ENCODE measurements around the gene C12orf75.
"Not testable (repeated sequence)": the region's sequence is repeated elsewhere in the genome, so short reads cannot be mapped to it uniquely, and the experiment has no call there.

Gene C12orf75

DNA sequence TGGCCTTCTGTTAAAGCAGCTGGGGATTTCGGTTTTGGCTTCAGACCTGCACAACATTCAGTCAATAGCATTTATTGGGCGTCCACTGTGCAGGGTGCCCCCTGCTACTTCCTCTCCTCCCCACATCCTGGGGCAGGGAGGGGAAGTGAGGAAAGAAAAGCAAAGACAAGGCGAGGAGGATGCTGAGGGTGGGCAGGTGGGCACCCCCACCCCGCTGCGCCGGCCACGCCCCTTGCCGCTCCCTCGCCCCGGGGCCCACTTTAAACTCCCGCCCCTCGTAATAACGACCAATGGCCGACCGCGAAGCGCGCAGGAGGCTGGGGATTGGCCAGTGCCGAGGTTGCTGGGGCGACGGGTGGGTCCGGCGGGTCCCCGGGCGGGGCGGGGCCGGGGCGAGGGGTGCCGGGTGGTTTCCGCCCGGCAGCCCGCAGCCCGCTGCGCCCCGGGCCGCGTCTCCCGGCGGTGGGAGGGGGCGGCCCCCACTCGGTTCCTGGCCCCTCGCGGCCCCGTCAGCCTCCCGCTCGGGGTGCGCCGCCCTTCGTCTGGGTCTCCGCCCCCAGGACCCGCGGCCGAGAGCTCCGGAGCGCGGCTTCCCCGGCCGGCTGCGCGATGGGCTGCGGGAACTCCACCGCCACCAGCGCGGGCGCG is at the start of gene C12orf75:
Gene C12orf75, plus strand, starts transcription at position 409 of the 648 bp plus-strand sequence. Its CDS starts 201 bp downstream, at position 610.
- in situ Hi-C loops (cut with HindIII; ENCODE audit: low pct_ligation_motif_present, low pct_unique_long_range_greater_than_20kb, low sequenced_read_pairs), result no loop called here
- DNase-seq, result peak; percentile 96

DNA sequence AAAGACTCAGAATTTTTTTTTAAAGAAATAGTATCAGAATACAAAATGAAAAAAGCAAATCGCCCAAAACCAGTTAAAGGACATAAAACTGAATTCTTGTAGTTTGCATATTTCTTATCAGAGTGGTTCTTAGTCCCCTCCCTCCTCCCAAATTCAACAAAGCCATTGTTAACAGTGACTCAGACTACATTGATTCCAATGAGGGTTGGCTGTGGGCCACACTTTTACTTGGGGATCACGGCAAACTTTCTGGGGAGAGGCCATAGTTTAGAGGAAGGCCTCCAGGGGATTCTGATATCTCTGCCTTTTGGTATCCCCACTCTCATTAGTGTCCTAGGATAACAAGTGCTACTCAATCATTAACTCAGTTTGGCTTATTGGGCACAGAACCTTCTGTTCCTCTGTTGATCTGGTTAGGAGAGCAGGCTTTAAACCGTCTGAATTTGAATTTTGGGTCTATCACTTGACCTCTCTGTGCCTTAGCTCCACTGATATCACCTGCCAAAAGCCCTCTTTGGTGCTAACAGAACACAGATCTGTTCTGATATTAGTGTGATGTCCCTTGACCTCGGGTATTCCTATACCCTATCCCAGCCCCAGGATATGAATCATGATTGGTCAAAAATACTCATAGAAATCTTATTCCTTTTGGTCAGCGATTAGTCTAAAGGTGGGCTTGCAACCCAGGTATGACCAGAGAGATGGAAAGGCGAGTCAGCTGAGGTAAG is 49.4 kb upstream of the C12orf75 start:
- in situ Hi-C loops (cut with HindIII; ENCODE audit: low pct_ligation_motif_present, low pct_unique_long_range_greater_than_20kb, low sequenced_read_pairs), result no loop called here
- peak; percentile 17 for DNase-seq

DNA sequence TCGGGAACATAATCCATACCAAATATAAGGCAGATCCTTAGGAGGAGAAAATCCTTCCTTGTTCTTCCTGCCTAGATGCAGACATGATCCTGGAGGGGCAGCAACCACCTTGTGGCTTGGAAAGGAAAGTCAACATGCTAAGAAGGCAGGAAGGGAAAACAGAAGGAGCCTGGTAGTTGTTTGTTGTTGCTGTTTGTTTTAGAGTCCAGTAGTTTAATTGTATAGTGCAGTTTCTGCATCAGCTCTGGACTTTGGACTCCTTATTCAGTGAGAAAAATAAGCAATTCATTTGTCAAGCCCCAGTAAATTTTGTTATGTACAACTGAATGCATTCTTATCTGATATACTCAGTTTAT is 48.8 kb upstream of the C12orf75 start:
- DNase-seq, result peak; percentile 33
- in situ Hi-C loops (cut with HindIII; ENCODE audit: low pct_ligation_motif_present, low pct_unique_long_range_greater_than_20kb, low sequenced_read_pairs), result no loop called here

DNA sequence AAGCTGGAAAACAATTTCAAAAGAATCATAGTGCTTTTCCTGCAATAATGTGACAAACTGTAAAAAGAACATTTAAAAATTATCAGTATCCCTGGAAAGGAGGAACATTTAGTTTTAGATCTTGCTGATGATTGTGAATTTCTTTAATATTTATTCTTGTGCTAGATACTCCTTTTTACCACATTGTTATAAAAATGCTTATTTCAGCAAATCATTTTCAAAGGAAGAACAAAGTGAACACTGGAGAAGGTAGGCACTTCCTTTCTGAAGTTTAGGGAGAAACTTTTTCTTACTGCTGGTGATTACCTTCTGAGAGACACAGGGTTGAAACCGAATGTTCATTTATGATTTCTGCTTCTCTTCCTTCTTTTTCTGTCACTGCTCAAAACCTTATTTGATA is 45.1 kb upstream of the C12orf75 start:
- in situ Hi-C loops (cut with HindIII; ENCODE audit: low pct_ligation_motif_present, low pct_unique_long_range_greater_than_20kb, low sequenced_read_pairs), result no loop called here
- DNase-seq, result no peak

DNA sequence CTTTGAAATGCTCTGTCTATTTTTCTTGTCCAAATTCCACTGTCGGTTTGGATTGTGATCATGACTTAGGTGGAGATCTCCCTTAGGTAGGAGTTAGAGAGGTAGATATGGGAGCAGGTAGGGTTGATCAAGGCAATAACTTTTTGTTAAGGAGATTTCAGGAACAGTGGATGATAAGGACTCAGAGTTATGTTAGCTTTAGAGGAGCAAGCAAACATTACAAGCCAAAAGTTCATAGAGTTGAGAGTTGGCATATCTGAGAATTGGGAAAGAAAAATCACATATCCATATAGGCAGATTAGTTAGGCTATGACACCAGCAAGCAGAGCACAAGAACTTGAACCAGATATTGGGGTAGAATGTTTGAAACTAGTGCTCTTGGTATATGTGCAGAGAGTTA is 43.1 kb upstream of the C12orf75 start:
- no peak for DNase-seq
- in situ Hi-C loops (cut with HindIII; ENCODE audit: low pct_ligation_motif_present, low pct_unique_long_range_greater_than_20kb, low sequenced_read_pairs), result no loop called here

DNA sequence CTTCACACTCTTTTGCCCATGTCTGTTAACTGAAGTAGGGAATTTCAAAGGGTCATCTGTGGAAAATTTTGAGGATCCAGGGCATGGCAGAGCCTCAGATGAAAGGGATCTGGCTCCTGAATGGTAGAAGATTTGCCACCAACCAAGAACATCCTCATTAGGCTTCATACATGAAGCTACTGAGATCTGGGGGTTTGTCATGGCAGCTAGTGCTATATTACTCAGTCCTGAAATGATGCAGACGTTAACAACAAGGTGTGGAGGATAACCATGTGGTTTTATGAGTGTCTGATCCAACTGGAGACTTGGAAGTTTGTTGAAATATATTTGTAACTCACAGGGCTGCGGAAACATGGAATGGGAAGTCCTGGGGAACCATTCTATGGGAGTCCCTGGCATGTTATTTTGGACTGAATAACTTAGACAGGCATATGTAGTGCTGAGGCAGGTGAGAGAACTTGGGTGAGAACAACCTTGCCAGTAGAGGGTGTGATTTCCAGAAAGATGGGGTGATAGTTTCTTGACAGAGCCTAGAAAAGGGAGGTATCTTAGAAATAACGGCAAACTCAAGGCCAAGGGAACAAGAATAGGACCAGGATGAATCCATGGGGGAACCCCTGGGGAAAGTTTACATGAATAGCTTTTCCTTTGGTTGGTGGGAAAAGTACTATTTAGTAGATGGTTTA is 42.0 kb upstream of the C12orf75 start:
- in situ Hi-C loops (cut with HindIII; ENCODE audit: low pct_ligation_motif_present, low pct_unique_long_range_greater_than_20kb, low sequenced_read_pairs), result no loop called here
- no peak for DNase-seq

DNA sequence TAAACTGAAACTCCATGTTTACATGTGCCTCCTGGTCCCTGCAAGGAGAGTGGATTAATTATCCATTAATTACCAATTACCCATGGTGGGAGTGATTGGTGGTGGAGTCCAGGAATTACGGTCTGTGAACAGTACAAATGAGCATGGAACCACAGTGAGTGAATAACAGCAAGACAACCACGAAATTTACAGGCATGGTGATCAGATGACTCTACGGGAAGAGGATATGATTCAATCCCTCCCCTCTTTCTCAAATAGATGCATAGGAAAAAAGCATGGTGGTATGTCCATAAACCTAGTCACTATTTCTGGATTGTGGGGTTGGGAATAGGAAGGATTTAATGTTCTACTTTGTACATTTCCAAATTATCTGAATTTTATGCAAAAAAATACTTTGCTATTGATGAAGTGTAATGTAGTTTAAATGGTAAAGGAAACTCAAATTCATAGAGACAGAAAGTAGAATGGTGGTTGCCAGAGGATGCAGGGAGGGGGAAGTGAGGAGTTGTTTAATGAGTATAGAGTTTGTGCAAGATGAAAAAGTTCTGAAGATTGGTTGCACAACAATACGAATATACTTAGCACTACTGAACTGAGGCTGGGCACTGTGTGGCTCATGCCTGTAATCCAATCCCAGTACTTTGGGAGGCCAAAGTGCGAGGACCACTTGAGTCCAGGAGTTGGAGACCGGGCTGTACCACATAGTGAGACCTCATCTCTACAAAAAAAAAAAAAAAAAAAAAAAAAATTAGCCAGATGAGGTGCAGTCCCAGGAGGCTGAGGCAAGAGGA is 41.2 kb upstream of the C12orf75 start:
- no peak for DNase-seq
- in situ Hi-C loops (cut with HindIII; ENCODE audit: low pct_ligation_motif_present, low pct_unique_long_range_greater_than_20kb, low sequenced_read_pairs), result no loop called here

DNA sequence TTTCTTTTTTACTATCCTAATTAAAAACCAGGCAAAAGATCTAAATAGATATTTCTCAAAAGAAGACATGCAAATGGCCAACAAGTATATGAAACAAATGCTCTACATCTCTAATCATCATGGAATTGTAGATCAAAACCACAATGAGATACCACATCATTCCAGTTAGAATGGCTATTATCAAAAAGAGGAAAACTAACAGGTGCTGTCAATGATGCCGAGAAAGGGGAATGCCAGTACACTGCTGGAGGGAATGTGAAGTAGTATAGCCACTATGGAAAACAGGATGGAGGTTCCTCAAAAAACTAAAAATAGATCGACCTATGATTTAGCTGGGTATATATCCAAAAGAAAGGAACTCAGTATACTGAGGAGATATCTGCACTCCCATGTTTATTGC is 39.0 kb upstream of the C12orf75 start:
- no peak for DNase-seq
- in situ Hi-C loops (cut with HindIII; ENCODE audit: low pct_ligation_motif_present, low pct_unique_long_range_greater_than_20kb, low sequenced_read_pairs), result no loop called here

DNA sequence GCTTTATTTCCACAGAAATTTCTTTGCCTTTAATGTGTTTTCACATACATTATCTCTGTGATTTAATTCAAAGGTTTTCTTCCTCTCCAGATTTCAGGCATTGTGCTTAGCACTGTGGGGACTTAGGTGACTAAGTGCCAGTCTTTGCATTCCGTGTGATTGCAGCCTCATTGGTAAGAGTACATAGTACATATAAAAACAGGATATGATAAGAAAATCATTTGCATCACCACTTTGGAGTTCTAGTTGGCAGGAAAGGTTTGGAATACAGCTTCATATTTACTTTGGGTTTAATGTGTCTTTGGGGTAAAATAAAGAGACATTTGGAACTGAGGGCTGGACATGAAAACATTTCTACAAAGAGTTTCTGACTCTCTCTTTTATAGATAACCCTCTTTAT is 37.8 kb upstream of the C12orf75 start:
- no peak for DNase-seq
- in situ Hi-C loops (cut with HindIII; ENCODE audit: low pct_ligation_motif_present, low pct_unique_long_range_greater_than_20kb, low sequenced_read_pairs), result no loop called here

DNA sequence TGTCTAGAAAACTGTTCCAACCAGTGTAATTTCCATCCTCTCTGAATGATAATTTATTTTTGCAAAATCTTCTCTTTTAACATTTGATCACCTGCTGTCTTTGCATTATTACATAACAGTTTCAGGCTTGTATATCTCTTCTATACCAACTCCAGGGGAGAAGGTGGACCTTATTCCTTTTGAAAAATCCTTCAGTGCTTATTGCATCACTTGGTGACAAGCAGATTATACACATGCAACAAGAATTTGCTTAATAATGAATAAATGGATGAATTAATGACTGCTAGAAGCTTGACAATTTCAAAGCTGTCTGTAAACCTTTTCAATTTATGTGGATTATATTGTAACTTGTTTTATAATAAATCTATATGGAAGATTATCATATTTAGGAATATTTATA is 37.3 kb upstream of the C12orf75 start:
- no peak for DNase-seq
- in situ Hi-C loops (cut with HindIII; ENCODE audit: low pct_ligation_motif_present, low pct_unique_long_range_greater_than_20kb, low sequenced_read_pairs), result no loop called here

DNA sequence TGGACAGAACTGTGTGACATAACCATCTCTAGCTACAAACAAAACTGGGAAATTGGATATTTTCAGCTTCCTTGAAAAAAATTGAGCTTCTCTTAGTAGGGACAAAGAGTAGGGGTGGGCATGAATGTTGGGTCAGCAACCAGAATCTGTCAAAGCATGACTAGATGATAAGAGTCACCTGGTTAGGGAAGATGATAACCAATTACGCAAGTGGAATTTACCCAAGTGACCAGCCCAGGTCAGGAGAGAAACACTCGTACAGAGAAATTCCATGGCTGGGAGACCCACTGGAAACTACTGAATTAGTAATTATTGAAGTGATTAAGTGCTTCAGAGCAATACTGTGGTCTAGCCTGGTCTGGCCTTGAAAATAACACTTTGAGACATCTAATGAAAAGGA is 36.3 kb upstream of the C12orf75 start:
- in situ Hi-C loops (cut with HindIII; ENCODE audit: low pct_ligation_motif_present, low pct_unique_long_range_greater_than_20kb, low sequenced_read_pairs), result no loop called here
- no peak for DNase-seq

DNA sequence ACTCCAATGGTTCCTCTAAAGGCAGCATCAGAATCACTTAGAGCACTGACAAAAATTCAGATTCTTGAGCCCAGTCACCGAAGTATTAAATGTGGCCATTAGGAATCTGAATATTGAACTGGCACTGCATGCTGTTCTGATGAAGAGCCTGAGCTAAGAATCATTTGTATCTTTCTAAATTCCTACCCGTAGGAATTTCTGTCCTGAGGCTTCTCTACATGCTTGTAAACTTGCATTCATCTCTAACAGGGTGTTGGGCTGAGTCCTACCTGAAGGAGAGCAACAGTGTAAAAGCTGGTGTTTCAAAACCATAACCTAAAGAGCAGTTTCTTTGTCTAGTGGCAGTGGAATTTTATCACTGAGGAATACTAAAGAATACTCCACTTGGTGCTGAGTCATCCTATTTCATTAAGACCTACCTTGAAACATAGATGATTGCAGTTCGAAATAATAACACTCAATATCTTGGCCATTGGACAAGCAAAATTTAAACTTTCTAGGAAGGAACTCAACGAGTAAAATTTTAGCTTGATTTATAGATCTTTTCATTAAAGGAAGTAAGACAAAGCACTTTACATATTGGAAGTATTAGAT is 35.5 kb upstream of the C12orf75 start:
- DNase-seq, result no peak
- in situ Hi-C loops (cut with HindIII; ENCODE audit: low pct_ligation_motif_present, low pct_unique_long_range_greater_than_20kb, low sequenced_read_pairs), result no loop called here

DNA sequence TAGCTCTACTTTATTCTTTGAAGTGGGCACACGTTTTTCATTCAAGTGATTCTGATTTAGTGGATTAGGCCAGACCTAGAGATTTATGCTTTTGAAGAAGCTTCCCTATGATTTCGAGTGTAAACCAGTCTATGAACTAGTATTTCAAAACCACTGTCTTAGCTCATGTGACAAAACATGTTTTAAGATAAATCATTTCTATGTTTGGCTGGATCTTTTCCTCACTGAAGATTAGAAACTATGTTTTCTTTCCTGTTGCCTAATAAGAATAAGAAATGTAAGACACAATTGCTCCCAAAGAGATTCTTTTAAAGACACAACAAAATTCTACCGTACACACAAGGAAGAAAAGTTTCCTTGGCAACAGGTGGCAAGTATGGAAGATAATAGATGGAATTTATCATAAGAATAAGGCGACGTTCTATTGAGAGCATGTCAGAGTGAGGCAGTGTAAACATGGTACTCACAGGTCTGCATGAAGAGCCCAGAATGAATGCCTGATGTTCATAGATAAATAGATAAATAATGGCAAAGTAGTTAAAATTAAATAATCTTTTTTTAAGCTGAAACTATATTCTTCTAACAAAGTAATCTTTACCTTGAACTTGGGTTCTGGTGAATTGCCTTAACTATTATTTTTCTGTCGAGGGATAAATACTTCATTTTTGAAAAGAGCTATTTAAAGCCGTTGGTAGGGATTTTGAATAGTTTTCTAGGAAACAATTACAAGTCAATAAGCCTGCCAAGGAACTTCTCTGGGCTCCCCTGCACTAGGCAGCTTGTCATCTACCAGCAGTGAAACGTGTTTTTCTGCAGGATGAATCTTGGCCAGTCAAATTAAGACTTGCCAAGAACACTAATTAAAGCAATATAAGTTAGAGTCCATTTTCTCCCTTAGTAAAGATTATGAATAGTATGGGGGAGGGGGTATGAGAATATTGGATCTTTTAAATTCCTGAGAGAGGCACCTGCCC is 34.1 kb upstream of the C12orf75 start:
- DNase-seq, result no peak
- in situ Hi-C loops (cut with HindIII; ENCODE audit: low pct_ligation_motif_present, low pct_unique_long_range_greater_than_20kb, low sequenced_read_pairs), result no loop called here

DNA sequence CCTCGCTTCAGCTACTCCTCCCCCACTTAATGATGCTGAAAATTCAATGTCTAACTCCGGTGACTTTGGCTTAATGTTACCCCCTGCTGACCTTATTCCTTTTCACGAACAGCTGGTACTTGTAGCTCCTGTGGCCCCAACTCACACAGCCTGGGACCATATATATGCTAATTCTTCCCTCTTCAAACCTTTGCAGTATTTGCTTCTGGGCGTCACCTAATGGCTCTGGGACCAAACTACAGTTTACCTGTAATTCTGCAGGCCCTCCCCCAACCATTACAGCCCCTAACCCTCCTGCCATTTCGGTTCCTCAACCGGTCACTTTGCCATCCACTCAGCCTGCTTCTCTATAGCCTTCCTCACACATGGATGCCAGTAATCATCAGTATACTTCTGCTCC is 29.6 kb upstream of the C12orf75 start:
- in situ Hi-C loops (cut with HindIII; ENCODE audit: low pct_ligation_motif_present, low pct_unique_long_range_greater_than_20kb, low sequenced_read_pairs), result no loop called here
- no peak for DNase-seq

DNA sequence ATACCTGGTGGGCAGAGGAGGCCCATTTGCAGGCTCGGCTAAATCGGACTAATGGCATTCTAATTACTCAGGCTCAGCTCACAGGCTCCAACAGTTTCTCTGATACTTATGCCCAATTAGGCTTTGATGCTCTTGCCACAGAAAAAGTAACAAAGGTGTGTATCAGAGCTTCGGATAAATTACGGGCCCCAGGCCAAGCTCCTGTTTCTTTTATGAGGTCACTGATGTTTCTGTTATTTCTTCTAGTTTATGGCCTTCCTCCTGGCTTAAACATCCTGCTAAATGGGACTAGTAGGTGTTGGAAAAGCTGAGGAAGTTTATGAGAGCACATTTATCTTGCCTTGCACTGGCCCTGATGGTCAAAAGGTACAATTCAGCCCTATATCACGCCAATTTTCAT is 28.8 kb upstream of the C12orf75 start:
- in situ Hi-C loops (cut with HindIII; ENCODE audit: low pct_ligation_motif_present, low pct_unique_long_range_greater_than_20kb, low sequenced_read_pairs), result no loop called here
- no peak for DNase-seq

DNA sequence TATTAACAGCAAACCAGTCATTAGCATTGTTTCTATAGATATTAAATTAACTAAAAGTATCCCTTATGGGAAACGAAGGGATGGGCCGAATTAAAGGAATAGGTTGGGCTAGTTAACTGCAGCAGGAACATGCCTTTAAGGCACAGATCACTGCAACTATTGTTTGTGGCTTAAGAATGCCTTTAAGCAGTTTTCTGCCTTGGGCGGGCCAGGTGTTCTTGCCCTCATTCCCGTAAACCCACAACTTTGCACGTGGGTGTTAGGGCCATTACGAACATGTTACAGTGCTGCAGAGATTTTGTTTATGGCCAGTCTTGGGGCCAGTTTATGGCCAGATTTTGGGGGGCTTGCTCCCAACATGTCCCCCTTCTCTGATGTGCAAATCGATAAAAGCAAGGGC is 27.5 kb upstream of the C12orf75 start:
- DNase-seq; in situ Hi-C loops (cut with HindIII; ENCODE audit: low pct_ligation_motif_present, low pct_unique_long_range_greater_than_20kb, low sequenced_read_pairs): not testable (repeated sequence)

DNA sequence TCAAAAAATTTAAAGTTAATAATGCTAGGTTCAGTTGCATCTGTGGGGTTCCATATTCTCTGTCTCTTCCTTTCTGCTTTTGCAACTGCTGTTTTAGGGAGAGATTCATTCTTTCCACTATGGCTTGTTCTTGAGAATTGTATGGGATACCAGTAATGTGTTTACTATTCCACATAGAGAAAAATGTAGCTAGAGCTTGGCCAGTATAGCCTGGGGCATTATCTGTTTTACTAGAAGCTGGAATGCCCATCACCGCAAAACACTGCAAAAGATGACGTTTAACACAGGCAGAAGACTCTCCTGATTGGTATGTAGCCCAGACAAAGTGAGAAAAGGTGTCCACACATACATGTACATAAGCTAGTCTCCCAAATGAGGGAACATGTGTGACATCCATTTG is 25.9 kb upstream of the C12orf75 start:
- DNase-seq; in situ Hi-C loops (cut with HindIII; ENCODE audit: low pct_ligation_motif_present, low pct_unique_long_range_greater_than_20kb, low sequenced_read_pairs): not testable (repeated sequence)

Measured in ACHN (cell line).